PC-3 (cell line): ENCODE measurements around the gene SCAPER.

Source experiments
- EZH2 ChIP-seq: fragments of 300-600 bp; sonication (generic); IDR thresholded peaks from one replicate; pipeline ENCODE4 v1.6.1; 2017; ENCODE audit warnings: antibody characterized with exemption, mild to moderate bottlenecking, low read length; ENCODE audit not compliant: unreplicated experiment
- TF ChIP-seq, protein P1 (sequence below): fragments of 300-600 bp; sonication (generic); conservative IDR thresholded peaks from 2 replicates; pipeline ENCODE4 v1.5.1; 2017; ENCODE audit warnings: antibody characterized with exemption, low read depth, mild to moderate bottlenecking, low read length

DNA sequence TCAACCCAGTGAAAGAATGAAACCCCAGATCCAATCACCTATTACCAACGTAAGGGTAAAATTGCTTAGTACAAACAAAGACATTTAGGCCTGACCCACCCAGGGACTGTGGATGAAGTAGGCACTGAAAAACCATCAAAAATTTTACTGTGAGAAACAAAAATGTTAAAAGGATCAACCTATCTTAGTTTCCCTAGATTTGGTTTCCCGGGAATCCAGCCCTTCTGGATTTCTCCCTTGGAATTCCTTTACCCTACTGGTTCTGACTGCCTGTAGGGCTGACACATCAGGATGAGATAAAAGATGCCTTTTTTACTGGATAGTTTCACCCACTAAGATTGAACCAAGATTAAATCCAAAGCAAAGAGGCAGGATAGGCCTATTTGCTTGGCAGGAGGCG is 102.7 kb downstream of the SCAPER start:
- TF ChIP-seq, protein P1, sequence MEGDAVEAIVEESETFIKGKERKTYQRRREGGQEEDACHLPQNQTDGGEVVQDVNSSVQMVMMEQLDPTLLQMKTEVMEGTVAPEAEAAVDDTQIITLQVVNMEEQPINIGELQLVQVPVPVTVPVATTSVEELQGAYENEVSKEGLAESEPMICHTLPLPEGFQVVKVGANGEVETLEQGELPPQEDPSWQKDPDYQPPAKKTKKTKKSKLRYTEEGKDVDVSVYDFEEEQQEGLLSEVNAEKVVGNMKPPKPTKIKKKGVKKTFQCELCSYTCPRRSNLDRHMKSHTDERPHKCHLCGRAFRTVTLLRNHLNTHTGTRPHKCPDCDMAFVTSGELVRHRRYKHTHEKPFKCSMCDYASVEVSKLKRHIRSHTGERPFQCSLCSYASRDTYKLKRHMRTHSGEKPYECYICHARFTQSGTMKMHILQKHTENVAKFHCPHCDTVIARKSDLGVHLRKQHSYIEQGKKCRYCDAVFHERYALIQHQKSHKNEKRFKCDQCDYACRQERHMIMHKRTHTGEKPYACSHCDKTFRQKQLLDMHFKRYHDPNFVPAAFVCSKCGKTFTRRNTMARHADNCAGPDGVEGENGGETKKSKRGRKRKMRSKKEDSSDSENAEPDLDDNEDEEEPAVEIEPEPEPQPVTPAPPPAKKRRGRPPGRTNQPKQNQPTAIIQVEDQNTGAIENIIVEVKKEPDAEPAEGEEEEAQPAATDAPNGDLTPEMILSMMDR = no peak
- no peak for TF ChIP-seq EZH2
